HG03095 (cell line): Measurements from ENCODE around the gene CCR3.

Experiments used
- ATAC-seq: cut with Tn5 transposase; IDR thresholded peaks from one replicate; pipeline ENCODE4 v1.9.1; 2021; ENCODE audit warnings: moderate library complexity; ENCODE audit not compliant: unreplicated experiment

The CCR3 gene

DNA sequence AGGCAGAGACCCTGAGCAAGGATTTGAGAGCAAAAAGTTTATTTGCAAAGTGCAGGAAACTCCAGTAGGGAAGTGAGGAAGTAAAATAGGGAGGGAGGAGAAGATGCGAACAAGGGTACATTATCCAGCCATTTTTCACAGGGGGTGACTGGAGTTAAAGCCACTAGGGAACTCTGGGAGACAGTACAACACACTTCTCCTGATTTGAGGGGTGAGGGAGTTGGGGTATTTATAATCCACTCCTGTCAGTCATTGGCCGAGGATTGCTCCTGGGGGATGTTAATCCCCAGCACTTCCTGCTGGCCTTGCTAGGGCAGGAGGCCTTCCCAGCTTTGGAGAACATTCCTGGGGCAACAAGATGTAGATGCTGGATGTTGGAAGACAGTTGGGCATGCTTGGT lies 28.2 kb downstream of the CCR3 start:
- no peak for ATAC-seq

DNA sequence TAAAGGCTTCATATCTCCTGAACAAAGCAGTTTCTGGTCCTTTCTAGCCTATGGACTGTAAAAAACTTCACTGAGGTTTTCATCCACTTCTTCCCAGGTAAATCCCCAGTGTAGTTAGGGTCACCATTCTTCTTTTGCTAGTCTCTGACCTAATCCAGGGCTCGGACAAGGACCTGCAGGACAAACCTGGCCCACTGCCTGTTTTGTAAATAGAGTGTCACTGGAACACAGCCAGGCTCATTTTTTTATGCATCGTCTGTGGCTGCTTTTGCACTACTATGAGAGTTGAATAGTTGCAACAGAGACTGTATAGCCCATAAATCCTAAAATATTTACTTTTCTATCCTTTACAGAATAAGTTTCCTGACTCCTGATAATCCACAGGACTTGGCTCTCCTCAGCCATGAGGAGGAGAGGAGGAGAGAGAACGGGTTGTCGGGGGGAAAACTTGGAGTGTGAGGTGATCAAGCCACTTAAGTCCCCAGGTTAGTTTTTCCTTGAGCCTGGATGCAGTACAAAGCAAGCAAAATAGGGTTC lies 29.0 kb downstream of the CCR3 start:
- no peak for ATAC-seq

DNA sequence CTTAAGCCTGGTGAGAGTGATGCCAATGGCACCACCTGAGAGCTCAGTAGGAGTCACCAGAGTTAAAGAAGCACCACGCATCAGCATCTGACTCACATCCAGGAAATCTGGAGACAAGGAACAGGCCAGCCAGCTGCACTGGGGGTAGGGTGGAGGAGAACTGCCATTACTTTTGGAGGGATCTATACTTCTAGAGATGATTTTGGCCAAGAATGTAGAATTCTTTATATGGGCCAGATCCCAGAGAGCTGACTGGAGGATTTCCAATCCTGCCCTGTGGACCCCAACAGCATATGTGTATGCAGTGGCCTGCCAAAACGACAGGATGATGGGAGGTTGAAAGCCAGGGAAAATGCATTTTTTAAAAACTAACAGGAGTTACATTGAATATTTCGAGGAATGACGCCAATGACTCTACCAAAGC lies 29.8 kb downstream of the CCR3 start:
- no peak for ATAC-seq

DNA sequence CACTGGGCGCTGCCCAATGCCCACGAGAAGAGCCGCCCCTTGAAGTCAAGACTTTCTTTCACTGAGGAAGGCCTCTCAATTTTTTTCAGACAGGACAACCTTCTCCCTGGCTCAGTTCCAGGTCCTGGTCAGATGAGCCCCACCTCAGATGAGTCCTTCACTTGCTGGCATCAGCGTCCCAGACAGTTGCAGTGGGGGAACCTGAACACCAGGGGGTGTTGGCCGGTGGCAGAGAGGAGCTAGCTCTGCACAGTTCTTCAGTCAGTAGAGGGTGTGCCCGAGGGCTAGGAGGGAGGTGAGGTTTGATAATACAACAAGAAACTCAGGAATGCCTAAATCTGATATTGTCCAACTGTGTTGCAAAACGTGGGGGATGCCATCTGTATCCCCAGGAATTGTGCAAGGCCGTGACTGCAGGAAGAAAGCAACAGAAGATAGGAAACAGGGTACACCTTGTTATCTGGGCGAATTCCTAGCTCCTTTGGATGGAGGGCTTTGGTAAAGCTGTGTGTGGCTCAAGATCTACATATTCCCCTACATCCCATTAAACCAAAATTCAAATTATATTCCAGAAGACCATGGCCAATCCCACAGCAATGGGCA lies 34.3 kb downstream of the CCR3 start:
- ATAC-seq, result no peak

DNA sequence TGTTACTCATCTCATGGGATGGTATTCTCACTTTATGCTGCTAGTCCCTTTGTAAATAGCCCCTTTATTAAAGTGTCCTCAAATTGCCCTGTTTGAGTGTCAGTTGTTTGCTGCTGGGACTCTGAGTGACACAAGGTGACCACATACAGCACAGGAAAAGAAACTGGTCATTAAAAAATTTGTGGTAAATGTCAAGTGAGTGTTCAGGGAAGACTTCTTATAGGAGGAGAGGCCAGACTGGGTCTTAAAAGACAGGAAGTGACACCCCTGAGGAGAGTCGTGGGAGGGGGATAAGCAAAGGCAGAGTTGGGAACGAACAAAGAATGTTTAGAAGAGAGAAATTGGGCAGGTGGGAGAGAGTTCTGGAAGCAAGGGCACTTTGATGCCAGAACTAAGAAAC lies 35.2 kb downstream of the CCR3 start:
- ATAC-seq, result no peak

DNA sequence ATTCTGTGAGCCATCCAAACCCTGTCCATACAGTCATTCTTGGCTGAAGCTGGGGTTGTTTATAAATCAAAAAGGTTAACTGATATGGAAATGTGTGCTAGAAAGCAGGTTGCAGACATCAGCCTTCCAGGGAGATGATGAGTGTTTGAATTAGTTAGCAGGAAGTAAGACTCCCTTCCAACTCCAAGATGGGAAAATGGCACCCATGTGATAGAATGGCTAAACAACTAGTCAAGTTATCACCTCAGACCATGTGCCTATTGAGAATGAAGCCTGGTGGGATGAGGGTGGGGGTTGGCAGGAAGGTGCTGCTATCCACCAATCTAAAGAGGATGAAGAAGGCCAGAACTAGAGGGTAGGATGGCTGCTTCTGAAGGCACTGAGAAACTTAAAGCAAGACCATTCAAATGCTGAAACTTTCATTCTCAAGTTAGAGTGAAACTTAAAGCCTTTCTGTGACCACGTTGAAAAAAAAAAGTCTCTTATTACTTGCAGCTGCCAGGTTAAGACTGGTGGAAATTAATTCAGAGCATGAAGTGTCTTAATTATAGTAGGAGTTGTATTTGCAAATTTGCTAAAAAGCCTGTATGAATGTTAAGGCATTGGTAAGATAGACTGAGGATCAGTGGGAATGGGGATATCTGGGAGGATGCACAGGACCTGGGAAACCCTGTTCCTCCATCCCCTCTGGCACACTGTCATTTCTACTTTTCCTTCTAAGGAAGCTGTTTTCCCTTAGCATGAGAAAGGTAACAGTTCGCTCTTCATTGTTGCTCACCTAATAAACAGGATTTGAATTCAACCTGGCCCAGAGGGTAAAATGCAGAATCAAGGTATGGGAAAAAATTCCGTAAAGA lies 36.8 kb downstream of the CCR3 start:
- ATAC-seq, result no peak

DNA sequence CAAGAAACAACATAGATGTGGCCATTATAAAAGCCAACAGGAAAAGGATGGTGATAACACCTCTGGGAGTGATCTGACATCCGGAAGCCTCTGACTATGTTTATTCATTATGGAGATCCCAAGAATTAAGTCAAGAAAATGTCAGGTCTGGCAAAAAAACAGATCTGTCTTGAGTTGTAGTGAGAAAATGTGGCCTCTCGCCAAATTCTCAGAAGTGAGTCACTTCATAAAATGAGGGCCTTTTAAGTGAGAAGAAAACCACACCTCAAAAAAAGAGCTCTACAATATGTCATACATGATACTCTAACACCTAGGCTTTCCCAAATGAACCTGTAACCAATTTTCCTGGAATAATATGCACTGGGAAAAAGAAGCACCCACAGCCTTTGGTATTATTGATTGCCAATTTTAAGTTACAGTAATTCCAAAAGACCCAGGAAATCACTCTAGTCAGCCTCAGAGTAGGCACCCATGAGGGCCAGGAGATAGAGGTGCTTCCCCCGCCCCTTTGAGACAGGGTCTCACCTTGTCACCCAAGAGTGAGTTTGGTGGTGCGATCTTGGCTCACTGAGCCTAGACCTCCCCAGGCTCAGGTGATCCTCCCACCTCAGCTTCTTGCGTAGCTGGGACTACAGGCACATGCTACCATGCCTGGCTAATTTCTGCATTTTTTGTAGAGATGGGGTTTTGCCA lies 38.0 kb downstream of the CCR3 start:
- ATAC-seq, result no peak

DNA sequence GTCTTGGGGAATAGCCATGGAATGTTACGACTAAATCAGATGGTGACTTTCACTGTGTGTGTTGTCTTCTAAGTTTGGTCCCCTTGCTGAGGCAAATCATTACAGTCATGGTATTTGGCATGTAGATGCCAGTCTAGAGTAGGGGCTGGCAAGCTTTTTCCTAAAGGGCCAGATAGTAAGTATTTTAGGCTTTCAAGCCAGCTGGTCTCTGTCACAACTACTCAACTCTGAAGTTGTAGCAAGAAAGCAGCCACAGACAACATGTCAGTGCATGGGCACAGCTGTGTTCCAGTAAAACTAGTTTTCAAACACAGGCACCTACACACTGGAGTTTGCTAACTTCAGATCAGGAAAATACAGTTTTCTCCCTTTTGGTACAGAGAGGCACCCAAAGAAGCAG lies 39.3 kb downstream of the CCR3 start:
- no peak for ATAC-seq

DNA sequence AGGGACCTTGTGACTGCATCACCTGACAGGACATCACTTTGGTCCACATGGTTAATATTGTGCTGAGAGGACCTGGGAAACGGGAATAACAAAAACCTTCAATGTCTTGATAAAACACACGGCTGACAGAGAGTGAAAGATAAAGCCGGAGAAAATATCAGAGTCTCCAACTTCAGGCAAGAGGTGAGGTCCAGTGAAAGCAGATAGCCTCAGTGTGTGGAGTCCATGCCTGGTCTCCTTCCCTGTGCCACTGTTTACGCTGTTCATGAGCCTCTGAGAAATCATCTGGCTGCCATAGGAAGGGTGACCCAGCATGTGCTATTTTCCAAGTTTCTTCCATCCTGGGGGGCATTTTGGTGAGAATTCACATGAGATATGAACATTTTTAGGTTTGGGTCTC lies 39.8 kb downstream of the CCR3 start:
- no peak for ATAC-seq

DNA sequence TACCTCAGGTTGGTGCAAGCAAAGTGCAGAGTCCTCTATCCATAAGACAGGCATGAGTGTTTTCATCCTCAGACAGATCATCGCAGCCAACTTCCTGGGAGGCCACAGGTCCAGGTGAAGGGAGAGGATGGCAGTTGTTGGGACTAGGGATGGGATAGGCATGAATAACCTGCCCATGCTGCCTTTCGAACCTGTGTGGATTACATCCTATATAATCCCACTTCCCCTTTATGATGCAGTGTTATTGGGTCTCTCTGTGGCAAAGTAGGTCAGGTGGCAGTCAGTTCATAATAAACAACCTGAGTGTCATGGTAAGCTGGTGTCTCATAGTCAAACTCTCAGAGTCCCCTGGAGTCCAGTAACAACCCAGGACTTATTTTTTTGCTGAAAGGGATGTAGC lies 40.4 kb downstream of the CCR3 start:
- ATAC-seq, result no peak

DNA sequence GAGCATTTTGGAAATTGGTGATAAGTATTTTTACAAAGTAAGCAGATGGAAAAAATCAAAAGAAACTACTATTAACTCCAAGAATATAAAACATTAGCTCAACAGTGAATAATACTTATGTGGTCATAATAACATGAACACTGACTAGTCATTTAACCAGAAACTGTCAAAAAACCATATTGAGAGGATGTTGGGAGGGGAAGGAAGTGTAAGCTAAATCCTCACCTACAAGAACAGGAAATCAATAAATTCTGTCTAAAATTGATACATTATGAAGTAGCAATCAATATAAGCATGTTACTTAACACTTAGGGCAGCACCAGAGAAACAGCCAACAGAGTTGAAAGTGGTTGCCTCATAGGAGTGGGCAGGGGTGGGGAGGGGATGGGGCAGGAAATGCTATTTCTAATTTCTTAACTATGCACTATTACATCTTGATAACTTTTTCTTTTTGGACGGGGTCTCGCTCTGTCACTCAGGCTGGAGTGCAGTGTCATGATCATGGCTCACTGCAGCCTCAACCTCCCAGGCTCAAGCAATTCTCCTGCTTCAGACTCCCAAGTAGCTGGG lies 41.7 kb downstream of the CCR3 start:
- ATAC-seq, result no peak

DNA sequence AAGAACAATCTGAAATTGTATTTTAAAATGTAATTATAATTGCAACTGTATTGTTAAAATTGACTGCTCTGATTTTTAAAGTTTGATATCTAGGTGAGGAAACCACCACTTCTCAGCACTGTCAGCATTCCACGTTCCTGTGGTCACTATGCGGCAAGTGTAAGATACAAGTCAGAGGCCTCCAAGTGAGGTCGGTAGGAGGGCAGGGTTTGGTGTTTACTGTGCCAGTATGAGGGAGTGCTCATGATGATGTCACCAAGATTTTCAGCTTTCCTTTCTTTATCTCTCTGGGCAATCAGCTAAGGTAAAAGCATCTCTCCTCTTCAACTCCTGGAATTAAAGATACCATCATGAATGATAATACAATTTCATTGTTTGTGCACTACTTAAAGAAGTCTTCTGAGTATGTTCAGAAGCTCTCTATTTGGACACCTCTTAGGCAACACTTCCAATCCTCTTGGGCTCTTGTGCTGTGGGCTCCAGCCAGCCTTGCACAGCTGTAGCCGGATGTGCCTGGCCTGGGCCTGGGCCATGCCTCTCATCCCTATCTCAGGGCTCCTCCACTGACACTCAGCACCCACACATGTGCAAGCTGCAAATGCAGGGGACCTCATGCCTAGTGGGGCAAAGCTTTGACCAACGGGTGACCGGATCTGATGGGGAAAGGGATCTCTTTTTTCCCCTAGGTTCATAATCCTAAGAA lies 42.9 kb downstream of the CCR3 start:
- ATAC-seq, result no peak

DNA sequence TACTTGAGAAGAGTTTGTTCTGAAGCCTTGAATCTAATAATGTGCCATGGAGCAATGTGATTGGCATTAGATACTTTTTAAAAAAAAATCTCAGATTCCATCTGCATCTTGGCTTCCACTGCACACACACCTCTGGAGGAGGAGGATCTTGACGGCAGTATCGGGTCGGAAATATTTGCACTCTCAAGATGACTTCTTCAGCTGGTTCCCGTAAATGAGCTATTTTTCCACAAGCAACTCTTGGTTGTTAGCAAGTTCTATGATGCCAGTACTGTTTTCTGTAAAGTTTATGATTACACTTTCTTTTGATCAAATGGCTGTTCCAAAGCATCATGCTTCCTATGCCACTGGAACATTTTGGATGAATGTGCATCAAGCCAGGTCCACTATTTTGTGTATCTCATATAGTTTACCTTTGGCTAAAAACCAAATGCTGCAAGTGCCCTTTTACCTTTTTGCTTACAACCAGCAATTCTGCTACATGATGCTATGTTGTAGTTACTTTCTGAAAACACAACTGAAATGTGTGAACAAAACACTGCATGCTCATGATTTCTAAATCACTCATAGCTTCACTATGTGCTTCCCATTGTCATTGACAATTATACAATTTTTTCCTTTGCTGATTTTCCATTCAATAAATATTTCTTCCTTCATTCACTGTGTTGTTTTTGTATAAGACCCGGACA lies 43.8 kb downstream of the CCR3 start:
- no peak for ATAC-seq

DNA sequence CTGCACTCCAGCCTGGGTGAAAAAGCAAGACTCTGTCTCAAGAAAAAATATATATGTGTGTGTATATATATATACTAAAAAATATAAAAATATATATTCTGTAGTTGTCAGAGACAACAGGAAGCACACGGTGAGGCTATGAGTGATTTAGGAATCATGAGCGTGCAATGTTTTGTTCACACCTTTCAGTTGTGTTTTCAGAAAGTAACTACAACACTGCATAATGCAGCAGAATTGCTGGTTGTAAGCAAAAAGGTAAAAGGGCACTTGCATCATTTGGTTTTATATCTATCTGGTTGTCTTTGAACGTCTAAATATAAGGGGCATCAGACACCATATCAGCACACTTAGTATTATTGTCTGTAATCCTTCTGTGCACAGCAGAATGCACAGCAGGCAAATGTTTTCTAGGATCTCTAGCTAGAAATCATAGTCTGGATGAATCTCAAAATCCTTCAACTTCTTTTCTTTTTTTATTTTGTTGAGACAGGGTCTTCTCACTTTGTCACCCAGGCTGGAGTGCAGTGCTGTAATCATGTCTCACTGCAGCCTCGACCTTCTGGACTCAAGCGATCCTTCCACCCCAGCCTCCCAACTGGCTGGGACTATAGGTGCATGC lies 44.8 kb downstream of the CCR3 start:
- no peak for ATAC-seq

DNA sequence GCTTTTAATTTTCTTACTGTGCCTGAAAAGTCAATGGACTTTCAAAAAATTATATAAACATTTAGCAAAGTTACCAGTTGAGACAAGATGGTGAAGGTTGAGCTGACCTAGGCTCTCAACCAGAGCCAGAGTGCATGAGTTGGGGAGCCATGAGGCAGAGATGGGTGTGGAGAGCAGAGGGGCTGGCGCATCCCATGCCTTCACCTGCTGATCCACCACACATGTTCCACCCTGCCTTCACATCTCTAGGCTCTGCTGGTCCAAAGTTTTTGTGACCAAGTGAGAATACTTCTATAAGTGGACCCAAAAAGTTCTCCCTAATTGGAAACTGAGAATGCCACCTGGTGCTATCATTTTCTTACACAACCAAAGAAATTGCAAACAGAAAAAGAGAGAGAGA lies 47.3 kb downstream of the CCR3 start:
- ATAC-seq, result no peak

DNA sequence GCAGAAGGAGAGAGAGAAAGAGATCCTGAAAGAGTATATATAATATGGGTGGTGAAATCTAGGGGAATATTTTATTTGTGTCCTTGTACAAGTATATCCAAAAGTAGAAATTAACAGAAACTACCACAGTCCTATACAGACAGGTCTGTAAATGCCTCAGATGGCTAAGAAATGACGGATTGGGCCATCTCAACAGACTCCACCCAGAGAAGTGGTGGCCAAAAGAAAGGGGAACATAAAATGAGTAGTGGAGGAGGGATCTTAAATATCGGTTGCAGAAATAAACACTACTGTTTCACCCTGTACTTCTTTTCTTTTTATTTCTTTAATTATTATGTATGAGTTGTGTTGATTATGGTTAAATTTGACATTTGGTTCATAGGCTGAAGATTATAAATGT lies 47.7 kb downstream of the CCR3 start:
- ATAC-seq, result no peak

DNA sequence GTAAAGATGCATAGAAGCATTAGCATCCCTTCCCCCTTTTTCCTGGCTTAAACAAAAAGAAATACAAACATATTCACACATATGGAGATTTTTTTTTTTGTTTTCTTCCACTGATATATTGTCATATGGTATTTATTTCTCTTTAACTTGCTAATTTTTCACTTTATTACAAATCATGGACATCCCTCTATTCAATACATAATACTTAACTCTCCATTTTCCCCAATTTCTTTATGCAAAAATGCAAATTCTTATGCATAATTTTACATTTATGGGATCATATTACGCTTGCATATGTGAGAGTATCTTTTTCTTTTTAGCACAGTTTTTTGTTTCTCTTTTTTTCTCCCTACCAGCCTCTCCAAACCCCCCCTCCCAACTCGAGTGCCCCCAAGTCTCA lies 48.8 kb downstream of the CCR3 start:
- no peak for ATAC-seq

DNA sequence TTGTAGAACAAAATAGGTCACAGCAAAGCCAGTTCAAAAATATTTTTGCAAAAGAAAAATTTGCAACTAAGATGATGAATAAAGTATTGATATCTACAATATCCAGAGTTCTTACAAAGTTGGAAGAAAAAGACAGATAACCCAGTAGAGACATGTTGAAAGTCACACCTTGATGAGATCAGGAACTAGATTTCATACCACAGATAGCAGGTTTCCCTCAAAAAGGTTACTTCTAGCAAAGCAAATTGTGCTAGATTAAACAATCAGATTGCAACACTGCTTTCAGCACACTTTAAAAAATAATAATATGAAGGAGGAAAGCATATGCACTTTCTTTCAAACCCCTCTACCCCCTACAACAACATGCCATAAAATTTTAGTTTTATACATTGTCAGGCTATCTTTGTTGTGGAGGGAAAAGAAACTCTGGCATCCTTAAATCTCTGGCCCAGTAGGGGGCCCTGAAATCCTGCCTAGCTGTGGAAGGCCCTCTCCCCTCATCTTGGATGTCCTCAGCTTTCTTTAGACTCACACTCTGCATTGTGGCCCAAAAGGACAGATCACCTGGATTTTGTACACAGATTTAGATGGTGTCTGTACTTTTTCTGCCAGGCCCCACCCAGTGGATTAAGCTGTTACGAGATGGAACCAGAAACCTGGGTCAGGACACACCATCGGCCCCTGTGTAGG lies 50.9 kb downstream of the CCR3 start:
- no peak for ATAC-seq
